GM12801 (cell line): ENCODE measurements around the gene GTPBP4.

Experiments used
- CTCF ChIP-seq: IDR thresholded peaks from one replicate; pipeline ENCODE4 v1.5.1; 2011; ENCODE audit warnings: control low read depth; ENCODE audit not compliant: insufficient read length; ENCODE audit errors: extremely low read depth

GTPBP4 gene

GRCh38 chr10:992871-993270 is 4.6 kb downstream of the GTPBP4 start:
- no peak for TF ChIP-seq CTCF

- TF ChIP-seq CTCF = no peak
These were observed 6.8 kb downstream of the GTPBP4 start for GRCh38 chr10:994836-995558.

- no peak for TF ChIP-seq CTCF
These were observed 7.3 kb downstream of the GTPBP4 start for GRCh38 chr10:995559-995926.

GRCh38 chr10:996031-996430 is 7.8 kb downstream of the GTPBP4 start:
- TF ChIP-seq CTCF = no peak

- no peak for TF ChIP-seq CTCF
These were observed 9.2 kb downstream of the GTPBP4 start for GRCh38 chr10:997266-998022.

GRCh38 chr10:1002425-1003006 is 14.3 kb downstream of the GTPBP4 start:
- TF ChIP-seq CTCF = no peak

GRCh38 chr10:1003884-1004670 is 15.8 kb downstream of the GTPBP4 start:
- no peak for TF ChIP-seq CTCF
